ENCODE data around the gene SDHAF1. TPM values are rescaled to one million over a fixed set of nuclear protein-coding genes. Genes with fewer than 3 reads are reported as not detected.

Gene SDHAF1
- polyA plus RNA-seq, 1 of the 3 experiments (the other 2 are of a cell fraction) = 25.3 TPM

- TF ChIP-seq PBX3 (IDR thresholded peaks at IDR 0.05) (no peak), POLR2AphosphoS5 (IDR thresholded peaks at IDR 0.05; ENCODE audit: low read depth, low read length) (no peak)
- TF ChIP-seq, protein P1, sequence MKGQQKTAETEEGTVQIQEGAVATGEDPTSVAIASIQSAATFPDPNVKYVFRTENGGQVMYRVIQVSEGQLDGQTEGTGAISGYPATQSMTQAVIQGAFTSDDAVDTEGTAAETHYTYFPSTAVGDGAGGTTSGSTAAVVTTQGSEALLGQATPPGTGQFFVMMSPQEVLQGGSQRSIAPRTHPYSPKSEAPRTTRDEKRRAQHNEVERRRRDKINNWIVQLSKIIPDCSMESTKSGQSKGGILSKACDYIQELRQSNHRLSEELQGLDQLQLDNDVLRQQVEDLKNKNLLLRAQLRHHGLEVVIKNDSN (IDR thresholded peaks at IDR 0.05; ENCODE audit: borderline replicate concordance, low read depth) = no peak
Observed at GRCh38 chr19:36043952-36044351, 49.0 kb downstream of the SDHAF1 start (continued).

Small RNA genes lying within 50 kb of the gene (small RNA-seq; reads per million reads assigned to genes)
- 0 reads per million in 7 experiments for gene AF038458.1

Other genes starting within 250 kb of the SDHAF1 start
- 25.9 and 29.4 TPM in 2 replicates for gene U2AF1L4, start 249.8 kb upstream of the SDHAF1 start, polyA plus RNA-seq (2012; rRNA removed)
- 66.3 and 99.2 TPM in 2 replicates for gene PSENEN, start 249.5 kb upstream of the SDHAF1 start, polyA plus RNA-seq (2012; rRNA removed)
- 21.1 and 25.2 TPM in 2 replicates for gene LIN37, start 246.6 kb upstream of the SDHAF1 start, polyA plus RNA-seq (2012; rRNA removed)
- 0.10 and 0.43 TPM in 2 replicates for gene HSPB6, start 238.2 kb upstream of the SDHAF1 start, polyA plus RNA-seq (2012; rRNA removed)
- 12.3 and 12.5 TPM in 2 replicates for gene PROSER3, start 237.0 kb upstream of the SDHAF1 start, polyA plus RNA-seq (2012; rRNA removed)
- gene ARHGAP33, start 219.6 kb upstream of the SDHAF1 start, polyA plus RNA-seq (2012; rRNA removed) = 6.5 and 7.8 TPM in 2 replicates
- not detected in 2 replicates for gene PRODH2, start 182.3 kb upstream of the SDHAF1 start, polyA plus RNA-seq (2012; rRNA removed)
- not detected in 2 replicates for gene NPHS1, start 142.7 kb upstream of the SDHAF1 start, polyA plus RNA-seq (2012; rRNA removed)
- 0.21 and 0.37 TPM in 2 replicates for gene KIRREL2, start 138.3 kb upstream of the SDHAF1 start, polyA plus RNA-seq (2012; rRNA removed)
- 31.8 and 66.7 TPM in 2 replicates for gene APLP1, start 126.6 kb upstream of the SDHAF1 start, polyA plus RNA-seq (2012; rRNA removed)
- gene NFKBID, start 94.6 kb upstream of the SDHAF1 start, polyA plus RNA-seq (2012; rRNA removed) = 5.5 and 11.4 TPM in 2 replicates
- gene HCST, start 92.7 kb upstream of the SDHAF1 start, polyA plus RNA-seq (2012; rRNA removed) = 0.59 and 0.76 TPM in 2 replicates
- gene TYROBP, start 86.9 kb upstream of the SDHAF1 start, polyA plus RNA-seq (2012; rRNA removed) = not detected in 2 replicates
- gene LRFN3, start 58.8 kb upstream of the SDHAF1 start, polyA plus RNA-seq (2012; rRNA removed) = 2.1 and 5.4 TPM in 2 replicates
- 0.48 and 0.58 TPM in 2 replicates for gene SYNE4, start 13.6 kb downstream of the SDHAF1 start, polyA plus RNA-seq (2012; rRNA removed)
- gene ALKBH6, start 19.0 kb downstream of the SDHAF1 start, polyA plus RNA-seq (2012; rRNA removed) = 29.9 and 30.7 TPM in 2 replicates
- 7.1 and 13.1 TPM in 2 replicates for gene CLIP3, start 37.7 kb downstream of the SDHAF1 start, polyA plus RNA-seq (2012; rRNA removed)
- 6.2 and 6.3 TPM in 2 replicates for gene THAP8, start 59.1 kb downstream of the SDHAF1 start, polyA plus RNA-seq (2012; rRNA removed)
- gene WDR62, start 59.7 kb downstream of the SDHAF1 start, polyA plus RNA-seq (2012; rRNA removed) = 5.0 and 5.3 TPM in 2 replicates
- 0.18 TPM in 1 of 2 replicates, not detected in the other for gene OVOL3, start 116.0 kb downstream of the SDHAF1 start, polyA plus RNA-seq (2012; rRNA removed)
- 54.8 and 140 TPM in 2 replicates for gene POLR2I, start 119.7 kb downstream of the SDHAF1 start, polyA plus RNA-seq (2012; rRNA removed)
- 566 and 712 TPM in 2 replicates for gene TBCB, start 120.3 kb downstream of the SDHAF1 start, polyA plus RNA-seq (2012; rRNA removed)
- gene CAPNS1, start 144.9 kb downstream of the SDHAF1 start, polyA plus RNA-seq (2012; rRNA removed) = 999 and 1,027 TPM in 2 replicates
- not detected in 2 replicates for gene COX7A1, start 157.3 kb downstream of the SDHAF1 start, polyA plus RNA-seq (2012; rRNA removed)
- gene ZNF565, start 219.5 kb downstream of the SDHAF1 start, polyA plus RNA-seq (2012; rRNA removed) = 1.5 and 1.9 TPM in 2 replicates
- gene ZNF146, start 219.9 kb downstream of the SDHAF1 start, polyA plus RNA-seq (2012; rRNA removed) = 25.4 and 35.8 TPM in 2 replicates